ENCODE data around the gene CHRNG. TPM values are rescaled to one million over a fixed set of nuclear protein-coding genes. Genes with fewer than 3 reads are reported as not detected.

CHRNG gene
- total RNA-seq, result not detected in 2 replicates

GRCh38 chr2:232539298-232540231 is at the start of gene CHRNG:
TSS of gene CHRNG (plus strand) at chr2:232539692. CDS start at chr2:232539748, 56 bp downstream.

GRCh38 chr2:232519581-232520438 is 19.7 kb upstream of the CHRNG start, which contains the start of gene PRSS56:
TSS of gene PRSS56 (plus strand) at chr2:232520388. CDS start at chr2:232520599, 211 bp downstream.

GRCh38 chr2:232525791-232526371 is 13.6 kb upstream of the CHRNG start, which contains the start of gene CHRND:
TSS of gene CHRND (plus strand) at chr2:232526160. CDS start at chr2:232526216, 56 bp downstream.

GRCh38 chr2:232550354-232551249 is 11.1 kb downstream of the CHRNG start, which contains the start of the genes EIF4E2 and TIGD1:
TSS of gene EIF4E2 (plus strand) at chr2:232550689. CDS start at chr2:232550725, 36 bp downstream.
TSS of gene TIGD1 (minus strand) at chr2:232550557. CDS start at chr2:232549882, 675 bp downstream.

Other genes starting within 250 kb of the CHRNG start
- gene ALPP, start 160.9 kb upstream of the CHRNG start, total RNA-seq, result not detected in 2 replicates
- not detected in 2 replicates for gene ALPG, start 132.8 kb upstream of the CHRNG start, total RNA-seq
- gene ALPI, start 83.5 kb upstream of the CHRNG start, total RNA-seq, result not detected in 2 replicates
- not detected in 2 replicates for gene ECEL1, start 51.9 kb upstream of the CHRNG start, total RNA-seq
- not detected in 2 replicates for gene PRSS56, start 19.3 kb upstream of the CHRNG start, total RNA-seq
- gene CHRND, start 13.5 kb upstream of the CHRNG start, total RNA-seq, result not detected in 2 replicates
- 4.6 and 6.0 TPM in 2 replicates for gene TIGD1, start 10.9 kb downstream of the CHRNG start, total RNA-seq
- 97.3 and 100 TPM in 2 replicates for gene EIF4E2, start 11.0 kb downstream of the CHRNG start, total RNA-seq
- under 0.01 and 0.19 TPM in 2 replicates for gene EFHD1, start 93.9 kb downstream of the CHRNG start, total RNA-seq
- 43.4 and 53.1 TPM in 2 replicates for gene GIGYF2, start 157.6 kb downstream of the CHRNG start, total RNA-seq
- not detected in 2 replicates for gene KCNJ13, start 236.9 kb downstream of the CHRNG start, total RNA-seq

All from vein endothelial cell (primary cell).